H1 (cell line): Measurements from ENCODE around the gene MIGA1. TPM values are rescaled to one million over a fixed set of nuclear protein-coding genes. Genes with fewer than 3 reads are reported as not detected.

ENCODE experiments used
- CTCF ChIA-PET: fragments of 300-600 bp; sonication (Branson Sonifier 250); formaldehyde crosslinking; loops from one replicate; lab custom pipeline; 2021; ENCODE audit not compliant: partially characterized antibody; lab: Charles Lee
- POLR2A ChIA-PET: fragments of 300-600 bp; sonication (Branson Sonifier 250); formaldehyde crosslinking; loops from one replicate; lab custom pipeline; 2021; ENCODE audit warnings: inconsistent platforms; ENCODE audit not compliant: partially characterized antibody; lab: Charles Lee
- DNase-seq, 2 experiments: peaks; one replicate each; pipeline versions ENCODE4 v3.0.0 to v3.0.0-alpha.2; 2010 to 2022; ENCODE audit warnings: low spot score in 2 of 2, low read depth in 1 of 2, mixed read lengths in 1 of 2
- FAIRE-seq: peaks from 2 replicates; lab custom pipeline; 2011; peaks lifted over from hg19 to GRCh38; lab: Jason Lieb, UNC
- H2AFZ ChIP-seq: 2 replicates; pipeline ENCODE4 v1.8.1; 2012; ENCODE audit warnings: low read length, inconsistent platforms
- H2AK5ac ChIP-seq: 2 replicates; pipeline ENCODE4 v1.6.1; 2013; ENCODE audit warnings: low read depth, low read length
- H2BK120ac ChIP-seq: replicated peaks from 2 replicates; pipeline ENCODE3; 2013; ENCODE audit warnings: low read depth, low read length, inconsistent platforms
- H2BK12ac ChIP-seq: 2 replicates; pipeline ENCODE4 v1.6.1; 2013; ENCODE audit warnings: low read depth, low read length
- H2BK15ac ChIP-seq: 2 replicates; pipeline ENCODE4 v1.6.1; 2013; ENCODE audit warnings: low read length
- H2BK20ac ChIP-seq: 2 replicates; pipeline ENCODE4 v1.6.1; 2013; ENCODE audit warnings: low read length
- H2BK5ac ChIP-seq: 2 replicates; pipeline ENCODE4 v1.6.1; 2013; ENCODE audit warnings: low read depth, low read length
- H3K14ac ChIP-seq: 2 replicates; pipeline ENCODE4 v1.6.1; 2013; ENCODE audit warnings: inconsistent platforms; ENCODE audit not compliant: insufficient read length
- H3K18ac ChIP-seq: 2 replicates; pipeline ENCODE4 v1.6.1; 2013; ENCODE audit warnings: low read length; ENCODE audit errors: extremely low read depth
- H3K23ac ChIP-seq: 2 replicates; pipeline ENCODE4 v1.6.1; 2013; ENCODE audit warnings: inconsistent platforms; ENCODE audit not compliant: insufficient read length
- H3K23me2 ChIP-seq: 2 replicates; pipeline ENCODE4 v1.6.1; 2013; ENCODE audit warnings: low read depth, low read length
- H3K27ac ChIP-seq: 2 replicates; pipeline ENCODE4 v1.6.1; 2011; ENCODE audit warnings: low read depth, low read length, inconsistent platforms
- H3K27me3 ChIP-seq, 4 experiments: replicated peaks in 1 of 4; 1 replicate in 1 of 4; 2 replicates in 3 of 4; pipeline versions ENCODE4 v1.6.1 to v1.8.1; 2011 to 2013; ENCODE audit warnings: low read length in 3 of 4, mild to moderate bottlenecking in 3 of 4, inconsistent platforms in 2 of 4, mixed read lengths in 2 of 4, moderate library complexity in 1 of 4; ENCODE audit not compliant: control insufficient read depth in 3 of 4, insufficient read depth in 3 of 4; ENCODE audit errors: extremely low read depth in 1 of 4
- H3K36me3 ChIP-seq, 4 experiments: 2 replicates each; pipeline versions ENCODE4 v1.6.1 to v1.8.1; 2011 to 2013; ENCODE audit warnings: mild to moderate bottlenecking in 4 of 4, low read length in 3 of 4, moderate library complexity in 2 of 4, control low read depth in 1 of 4, inconsistent platforms in 1 of 4; ENCODE audit not compliant: insufficient read depth in 4 of 4, control insufficient read depth in 2 of 4
- H3K4ac ChIP-seq: replicated peaks from 2 replicates; pipeline ENCODE3; 2013; ENCODE audit warnings: low read length, low read depth, mixed read lengths, inconsistent platforms; ENCODE audit not compliant: insufficient read length
- H3K4me1 ChIP-seq, 4 experiments: replicated peaks in 1 of 4; 1 replicate in 1 of 4; 2 replicates in 3 of 4; pipeline versions ENCODE4 v1.6.1 to v1.8.1; 2011 to 2013; ENCODE audit warnings: low read length in 3 of 4, inconsistent platforms in 2 of 4, mixed read lengths in 1 of 4; ENCODE audit not compliant: insufficient read depth in 4 of 4, control insufficient read depth in 3 of 4
- H3K4me2 ChIP-seq, 2 experiments: 2 replicates each; pipeline versions ENCODE4 v1.6.1 to v1.8.1; 2011 to 2013; ENCODE audit warnings: low read depth in 2 of 2, low read length in 2 of 2, control low read depth in 1 of 2, inconsistent platforms in 1 of 2, mild to moderate bottlenecking in 1 of 2; ENCODE audit not compliant: insufficient read depth in 1 of 2
- H3K4me3 ChIP-seq, 4 experiments: fragments of 200-600, 300-600 bp in 1 of 4; sonication (generic), shearing (Covaris generic), sonication (Bioruptor Twin) in 1 of 4; 2 replicates each; pipeline versions ENCODE4 v1.5.1 to v1.8.1; 2011 to 2016; ENCODE audit warnings: low read length in 4 of 4, low read depth in 3 of 4, control low read depth in 2 of 4, inconsistent platforms in 2 of 4, mild to moderate bottlenecking in 2 of 4, mixed read lengths in 1 of 4, moderate library complexity in 1 of 4; ENCODE audit not compliant: insufficient read depth in 2 of 4; ENCODE audit errors: extremely low read depth in 1 of 4
- H3K56ac ChIP-seq: replicated peaks from 2 replicates; pipeline ENCODE3; 2013; ENCODE audit warnings: low read depth, mild to moderate bottlenecking, mixed read lengths, low read length, inconsistent platforms; ENCODE audit not compliant: insufficient read length
- H3K79me1 ChIP-seq: 2 replicates; pipeline ENCODE4 v1.6.1; 2013; ENCODE audit warnings: low read depth, low read length, control low read depth
- H3K79me2 ChIP-seq, 2 experiments: 2 replicates each; pipeline versions ENCODE4 v1.6.1 to v1.8.1; 2012 to 2013; ENCODE audit warnings: low read length in 2 of 2, mild to moderate bottlenecking in 2 of 2, inconsistent platforms in 1 of 2; ENCODE audit not compliant: insufficient read depth in 2 of 2, control insufficient read depth in 1 of 2
- H3K9ac ChIP-seq, 4 experiments: replicated peaks in 1 of 4; 1 replicate in 1 of 4; 2 replicates in 3 of 4; pipeline versions ENCODE4 v1.6.1 to v1.8.1; 2011 to 2013; ENCODE audit warnings: low read depth in 3 of 4, low read length in 3 of 4, control low read depth in 2 of 4, mild to moderate bottlenecking in 2 of 4, moderate library complexity in 2 of 4, inconsistent platforms in 1 of 4; ENCODE audit errors: extremely low read depth in 1 of 4
- H3K9me3 ChIP-seq, 2 experiments: 2 replicates each; pipeline versions ENCODE4 v1.6.1 to v1.8.1; 2012 to 2013; ENCODE audit warnings: mild to moderate bottlenecking in 2 of 2, moderate library complexity in 2 of 2, control low read depth in 1 of 2, inconsistent platforms in 1 of 2, low read depth in 1 of 2, low read length in 1 of 2, mixed read lengths in 1 of 2; ENCODE audit not compliant: insufficient read depth in 2 of 2
- H4K20me1 ChIP-seq, 2 experiments: replicated peaks in 1 of 2; 2 replicates each; pipeline versions ENCODE3 to v1.8.1; 2011 to 2013; ENCODE audit warnings: inconsistent platforms in 2 of 2, low read length in 2 of 2, mild to moderate bottlenecking in 1 of 2; ENCODE audit not compliant: insufficient read depth in 2 of 2, control insufficient read depth in 1 of 2
- H4K5ac ChIP-seq: 2 replicates; pipeline ENCODE4 v1.6.1; 2013; ENCODE audit warnings: low read length, low read depth, mixed read lengths, inconsistent platforms; ENCODE audit not compliant: insufficient read length
- H4K8ac ChIP-seq: 2 replicates; pipeline ENCODE4 v1.8.0; 2013; ENCODE audit warnings: mild to moderate bottlenecking, moderate library complexity, low read length, inconsistent platforms; ENCODE audit not compliant: insufficient read depth; ENCODE audit errors: extremely low read depth
- H4K91ac ChIP-seq: replicated peaks from 2 replicates; pipeline ENCODE3; 2013; ENCODE audit warnings: low read length, mixed read lengths, inconsistent platforms; ENCODE audit not compliant: insufficient read length
- BACH1 ChIP-seq: IDR thresholded peaks from 2 replicates; pipeline ENCODE4 v1.6.1; 2012; ENCODE audit warnings: low read length, improper control_type of control experiment
- CBX5 ChIP-seq: fragments of 300-800, 300-1000 bp; sonication (generic); IDR thresholded peaks from 2 replicates; pipeline ENCODE4 v1.7.1; 2016; ENCODE audit warnings: antibody characterized with exemption, low read length, low read depth
- CBX8 ChIP-seq: fragments of 300-800, 300-1000 bp; sonication (generic); IDR thresholded peaks from 2 replicates; pipeline ENCODE4 v1.7.1; 2016; ENCODE audit warnings: low read depth, low read length, borderline replicate concordance
- CEBPB ChIP-seq: IDR thresholded peaks from 2 replicates; pipeline ENCODE4 v1.6.1; 2012; ENCODE audit warnings: low read depth, low read length
- CHD2 ChIP-seq: IDR thresholded peaks from 2 replicates; pipeline ENCODE4 v1.6.1; 2012; ENCODE audit warnings: low read length, improper control_type of control experiment
- GABPA ChIP-seq: IDR thresholded peaks from 2 replicates; pipeline ENCODE4 v1.6.1; 2011; ENCODE audit warnings: mild to moderate bottlenecking, low read length, moderate library complexity, borderline replicate concordance; ENCODE audit not compliant: insufficient read depth
- HDAC6 ChIP-seq: IDR thresholded peaks from one replicate; pipeline ENCODE4 v1.7.1; 2012; ENCODE audit warnings: low read depth, mild to moderate bottlenecking, inconsistent platforms, low read length, moderate library complexity
- JUN ChIP-seq: IDR thresholded peaks from 2 replicates; pipeline ENCODE4 v1.6.1; 2011; ENCODE audit warnings: low read depth, mild to moderate bottlenecking, improper control_type of control experiment, low read length
- JUND ChIP-seq: IDR thresholded peaks from 2 replicates; pipeline ENCODE4 v1.6.1; 2011; ENCODE audit warnings: mild to moderate bottlenecking, improper control_type of control experiment, low read length
- KDM4A ChIP-seq: IDR thresholded peaks from one replicate; pipeline ENCODE4 v1.7.1; 2012; ENCODE audit warnings: low read depth, mild to moderate bottlenecking, moderate library complexity, low read length, inconsistent platforms; ENCODE audit not compliant: severe bottlenecking
- NANOG ChIP-seq: IDR thresholded peaks from 2 replicates; pipeline ENCODE4 v1.6.1; 2011; ENCODE audit warnings: low read length, low read depth, mild to moderate bottlenecking, inconsistent platforms; ENCODE audit not compliant: insufficient read depth, poor library complexity, severe bottlenecking
- POLR2A ChIP-seq, 2 experiments: IDR thresholded peaks; 1 replicate in 1 of 2; 2 replicates in 1 of 2; pipeline ENCODE4 v1.6.1; 2011; ENCODE audit warnings: low read depth in 2 of 2, low read length in 2 of 2, mild to moderate bottlenecking in 2 of 2; ENCODE audit errors: control extremely low read depth in 1 of 2
- POLR2AphosphoS5 ChIP-seq: IDR thresholded peaks from 2 replicates; pipeline ENCODE4 v1.6.1; 2011; ENCODE audit warnings: low read depth, low read length
- POU5F1 ChIP-seq: IDR thresholded peaks from 2 replicates; pipeline ENCODE4 v1.6.1; 2011; ENCODE audit warnings: low read depth, mild to moderate bottlenecking, low read length, moderate library complexity
- RBBP5 ChIP-seq: IDR thresholded peaks from 2 replicates; pipeline ENCODE4 v1.7.1; 2012; ENCODE audit warnings: low read depth, mild to moderate bottlenecking, inconsistent platforms, low read length, moderate library complexity, borderline replicate concordance
- TBP ChIP-seq: IDR thresholded peaks from 2 replicates; pipeline ENCODE4 v1.6.1; 2011; ENCODE audit warnings: low read depth, low read length, improper control_type of control experiment
- WGBS, 2 experiments: shearing (Covaris generic) in 1 of 2; methylation state at CpG; one replicate each; pipeline versions ENCODE4 v1.1.6 to v1.1.7; 2013 to 2015; ENCODE audit warnings: low lambda C conversion rate in 2 of 2, mixed read lengths in 2 of 2, inconsistent platforms in 1 of 2, low coverage in 1 of 2, missing lambda C conversion rate in 1 of 2; ENCODE audit not compliant: insufficient replicate concordance in 2 of 2, insufficient coverage in 1 of 2, insufficient read length in 1 of 2; ENCODE audit errors: extremely low coverage in 1 of 2, missing lambda C conversion rate in 1 of 2; 5-methylcytosine and 5-hydroxymethylcytosine counted together
- polyA plus RNA-seq, 7 experiments: library from polyadenylated mRNA; depleted of rRNA in 3 of 7; stranded (reverse) in 5 of 7; unstranded in 2 of 7; fragments of >200 nt in 5 of 7; fragments of 200-250 nt in 2 of 7; gene quantifications; 1 replicate in 5 of 7; 2 replicates in 1 of 7; 4 replicates in 1 of 7; pipeline versions ENCODE4 v1.2.1 to v1.2.3, GENCODE V29; 2011 to 2013; ENCODE audit warnings: missing spikeins in 2 of 7, mixed read lengths in 2 of 7
- total RNA-seq: library from RNA; stranded (reverse); fragmentation: NEBNext Ultra II Directional; extraction: Animal tissue kit (Norgen Biotek cat#: 25700); gene quantifications from 2 replicates; pipeline ENCODE4 v1.2.1, GENCODE V29; 2021

The MIGA1 gene
- total and polyA plus RNA-seq, 2 of the 8 experiments (the other 6 are each of a cell fraction or from before 2014, with no cell fraction given), result 0.95 to 7.0 TPM

DNA sequence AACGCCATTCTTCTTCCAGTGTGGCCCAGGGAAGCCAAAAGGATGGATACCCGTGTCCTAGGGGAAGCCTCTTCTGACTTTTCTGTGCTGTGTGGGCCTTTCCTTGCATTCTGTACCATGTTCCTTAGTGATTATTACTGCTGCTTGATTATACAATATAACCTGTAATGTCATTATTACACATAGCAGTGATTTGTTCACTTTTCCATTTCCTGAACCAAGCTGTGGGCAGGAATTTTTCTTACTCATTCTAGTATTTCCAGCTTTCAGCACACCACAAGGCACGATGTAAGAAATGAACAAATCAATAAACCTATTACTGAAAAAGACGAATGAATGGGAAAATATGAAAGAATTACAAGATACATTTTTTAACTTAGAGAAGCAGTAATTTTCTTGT, 11.4 kb upstream of the MIGA1 start:
- H3K4me2 ChIP-seq, result no peak overlapping the region
- WGBS, 2 experiments, result 85% methylated on average over 4 of the region's 4 CpGs; no CpG with 5 or more reads in 1 of the 2 experiments
- H4K20me1 ChIP-seq, result no peaks in the 10 kb centered on the region
- H3K4me3 ChIP-seq, result no peak overlapping the region
- no peak overlapping the region for H2BK5ac ChIP-seq
- H2BK120ac ChIP-seq, result no peak overlapping the region
- no peak overlapping the region for H4K8ac ChIP-seq
- H3K23me2 ChIP-seq, result no peaks in the 10 kb centered on the region
- no peaks in the 10 kb centered on the region for H3K79me2 ChIP-seq
- H3K56ac ChIP-seq, result no peak overlapping the region
- H3K27me3 ChIP-seq, result no peaks in the 10 kb centered on the region
- H3K9me3 ChIP-seq, result no peaks in the 10 kb centered on the region
- H3K14ac ChIP-seq, result no peak overlapping the region
- no peak overlapping the region for H4K91ac ChIP-seq
- ChIA-PET CTCF (interaction anchor here (0.6 to 0.8 kb wide), 5 partner anchors 18 to 1614 kb away, joined by 3 to 4 read pairs (median 3); no protein-coding TSS in a partner anchor), POLR2A (interaction anchor here (0.6 kb wide), 1 partner anchor 30 kb away, joined by 3 read pairs; no protein-coding TSS in a partner anchor)
- H3K23ac ChIP-seq, result no peak overlapping the region
- H2BK12ac ChIP-seq, result no peak overlapping the region
- H2BK15ac ChIP-seq, result no peak overlapping the region
- H3K4me1 ChIP-seq, result no peaks in the 10 kb centered on the region
- H3K18ac ChIP-seq, result no peak overlapping the region
- DNase-seq (no peak), FAIRE-seq (no peak)
- H2AFZ ChIP-seq, result no peak overlapping the region
- H3K27ac ChIP-seq, result no peak overlapping the region
- no peak overlapping the region for H3K4ac ChIP-seq
- no peak overlapping the region for H2BK20ac ChIP-seq
- H2AK5ac ChIP-seq, result no peak overlapping the region
- H3K79me1 ChIP-seq, result no peaks in the 10 kb centered on the region
- H3K9ac ChIP-seq, result no peak overlapping the region
- H4K5ac ChIP-seq, result no peak overlapping the region
- no peaks in the 10 kb centered on the region for H3K36me3 ChIP-seq
- TF ChIP-seq JUND (no peak), POLR2A (IDR thresholded peaks at IDR 0.05; ENCODE audit: control extremely low read depth in 1 of 2, low read depth in 2 of 2, low read length in 2 of 2) (no peak), TBP (no peak), CBX5 (no peak), RBBP5 (no peak), CEBPB (no peak), GABPA (no peak), POLR2AphosphoS5 (no peak), HDAC6 (no peak), KDM4A (no peak), CHD2 (no peak), BACH1 (no peak), POU5F1 (no peak), JUN (no peak), NANOG (no peak), CBX8 (no peak)
